HCEC 1CT (cell line): ENCODE results near the gene PNLIPRP3.
A peak's percentile ranks its signal among the peaks of the same experiment; 100 is the strongest.

Experiments
- DNase-seq: peaks from one replicate; pipeline ENCODE4 v3.0.0-alpha.2; 2017

Gene PNLIPRP3

DNA sequence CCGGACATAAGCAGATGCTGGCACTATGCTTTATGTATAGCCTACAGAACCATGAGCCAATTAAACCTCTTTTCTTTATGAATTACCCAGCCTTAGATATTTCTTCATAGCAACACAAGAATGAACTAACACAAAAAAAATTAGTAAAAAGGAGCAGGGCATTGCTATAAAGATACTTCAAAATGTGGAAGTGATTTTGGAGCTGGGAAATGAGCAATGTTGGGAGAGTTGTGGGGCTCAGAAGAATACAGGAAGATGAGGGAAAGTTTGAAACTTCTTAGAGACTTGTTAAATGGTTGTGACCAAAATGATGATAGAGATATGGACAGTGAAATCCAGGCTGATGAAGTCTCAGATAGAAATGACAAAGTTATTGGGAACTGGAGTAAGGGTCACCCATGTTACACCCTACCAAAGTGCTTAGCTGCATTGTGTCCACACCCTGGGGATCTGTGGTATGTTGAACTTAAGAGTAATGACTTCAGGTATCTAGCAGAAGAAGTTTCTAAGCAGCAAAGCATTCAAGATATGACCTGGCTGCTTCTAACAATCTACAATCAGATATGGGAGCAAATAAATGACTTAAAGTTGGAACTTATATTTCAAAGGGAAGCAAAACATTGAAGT, 24.2 kb downstream of the PNLIPRP3 start:
- DNase-seq, result no peak

GRCh38 chr10:116452338-116452720, 24.7 kb downstream of the PNLIPRP3 start:
- DNase-seq, result no peak

GRCh38 chr10:116457488-116457887, 29.8 kb downstream of the PNLIPRP3 start:
- no peak for DNase-seq

DNA sequence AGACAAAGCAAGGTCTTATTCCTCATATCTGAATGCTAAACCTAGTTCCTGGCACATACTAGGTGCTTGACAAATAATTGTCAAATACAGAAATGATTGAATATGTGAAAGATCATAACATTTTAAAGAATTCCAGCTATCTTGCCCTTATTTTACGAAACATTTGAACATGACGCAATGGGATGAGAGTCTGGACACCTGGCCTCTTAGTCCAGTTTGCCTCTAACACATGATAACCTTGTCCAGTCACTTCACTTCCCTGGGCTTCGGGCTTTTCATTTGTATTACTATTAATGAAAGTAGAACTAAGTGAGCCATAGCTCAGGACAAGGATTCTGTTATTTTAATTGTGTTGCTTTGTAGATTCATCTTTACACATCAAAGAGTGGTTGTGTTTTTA, 32.6 kb downstream of the PNLIPRP3 start:
- DNase-seq, result no peak

GRCh38 chr10:116461680-116462079, 34.0 kb downstream of the PNLIPRP3 start:
- DNase-seq, result no peak

DNA sequence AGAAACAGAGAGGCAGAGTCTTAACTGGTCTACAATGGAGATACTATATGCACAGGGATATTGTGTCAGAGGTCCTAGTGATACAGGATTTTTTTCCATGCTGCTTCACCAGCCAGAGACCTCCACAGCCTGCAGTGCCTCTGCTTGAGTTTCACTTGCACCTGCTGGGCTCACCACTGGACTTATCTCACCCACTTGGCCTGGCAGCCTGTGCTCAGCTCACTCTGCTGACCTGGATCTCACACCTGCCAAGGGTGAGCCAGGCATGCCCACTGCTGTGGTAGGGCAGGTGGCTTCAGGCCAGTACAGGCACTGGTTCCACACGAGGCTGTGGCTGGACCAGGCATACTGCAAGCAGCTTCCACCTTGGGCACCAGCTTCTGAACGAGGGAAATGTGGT, 36.6 kb downstream of the PNLIPRP3 start:
- DNase-seq, result no peak

DNA sequence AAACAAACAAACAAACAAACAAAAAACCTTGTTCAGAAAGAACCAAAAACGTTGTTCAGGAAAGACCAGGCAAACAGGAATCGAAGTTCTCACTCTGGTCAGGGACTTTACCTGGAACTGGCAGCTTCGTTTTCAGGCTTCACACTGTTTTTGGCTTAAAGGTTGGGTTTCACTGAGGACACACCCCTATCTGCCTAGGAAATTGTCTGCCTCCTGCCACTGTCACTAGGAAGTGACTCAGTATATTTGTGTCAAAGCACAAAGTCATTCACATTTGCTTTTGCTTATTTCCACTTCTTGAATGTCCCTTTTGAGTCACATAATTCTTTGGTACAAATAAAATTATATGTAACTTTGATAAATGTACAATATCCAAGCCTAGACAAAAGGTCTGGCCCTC, 37.9 kb downstream of the PNLIPRP3 start:
- DNase-seq, result no peak

- DNase-seq, result no peak
Measured at GRCh38 chr10:116466715-116467422, 39.2 kb downstream of the PNLIPRP3 start.

DNA sequence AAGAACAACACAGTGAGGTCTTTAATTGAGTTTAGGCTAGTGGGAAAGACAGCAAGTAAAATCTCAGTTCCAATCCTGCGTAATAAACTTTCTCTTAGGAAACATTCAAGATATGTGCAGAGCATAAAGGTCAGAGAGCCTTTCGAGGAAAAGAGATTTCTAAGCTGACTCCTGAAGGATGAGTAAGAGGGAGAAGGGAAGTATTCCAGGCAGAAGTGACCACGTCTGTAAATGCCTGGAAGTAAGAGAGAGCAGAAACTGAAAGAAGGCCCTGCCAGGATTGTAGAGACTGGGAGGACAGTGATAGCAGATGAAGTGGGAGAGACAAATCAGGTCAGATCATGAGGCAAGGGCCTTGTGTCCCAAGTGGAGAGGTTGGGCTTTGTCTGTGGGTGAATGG, 41.8 kb downstream of the PNLIPRP3 start:
- DNase-seq, result peak; percentile 29

GRCh38 chr10:116470071-116470470, 42.4 kb downstream of the PNLIPRP3 start:
- DNase-seq, result no peak

- DNase-seq, result peak; percentile 22
Measured at GRCh38 chr10:116470768-116471415, 43.2 kb downstream of the PNLIPRP3 start.

- no peak for DNase-seq
Measured at GRCh38 chr10:116472891-116473290, 45.2 kb downstream of the PNLIPRP3 start.

DNA sequence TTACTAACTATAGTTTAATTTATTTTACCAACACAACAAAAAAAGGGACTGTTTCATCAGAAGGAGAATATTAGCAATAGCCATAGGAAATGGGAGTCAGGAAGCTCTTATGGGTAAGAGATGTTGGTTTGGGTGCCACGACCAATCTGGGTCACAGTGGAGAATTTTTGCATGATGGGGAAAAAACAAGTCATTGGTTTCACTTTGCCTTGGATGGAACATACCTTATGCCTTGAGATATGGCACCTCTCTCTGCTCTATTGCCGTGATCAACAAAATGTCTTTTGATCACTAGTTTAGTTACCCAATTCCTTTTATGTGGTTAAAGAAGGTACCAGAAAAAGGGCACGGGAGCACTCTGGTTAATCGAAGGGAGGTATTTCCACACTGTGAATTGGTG, 48.2 kb downstream of the PNLIPRP3 start:
- DNase-seq, result no peak

GRCh38 chr10:116476461-116476860, 48.8 kb downstream of the PNLIPRP3 start:
- DNase-seq, result no peak

GRCh38 chr10:116477986-116478664, 50.5 kb downstream of the PNLIPRP3 start:
- no peak for DNase-seq

DNA sequence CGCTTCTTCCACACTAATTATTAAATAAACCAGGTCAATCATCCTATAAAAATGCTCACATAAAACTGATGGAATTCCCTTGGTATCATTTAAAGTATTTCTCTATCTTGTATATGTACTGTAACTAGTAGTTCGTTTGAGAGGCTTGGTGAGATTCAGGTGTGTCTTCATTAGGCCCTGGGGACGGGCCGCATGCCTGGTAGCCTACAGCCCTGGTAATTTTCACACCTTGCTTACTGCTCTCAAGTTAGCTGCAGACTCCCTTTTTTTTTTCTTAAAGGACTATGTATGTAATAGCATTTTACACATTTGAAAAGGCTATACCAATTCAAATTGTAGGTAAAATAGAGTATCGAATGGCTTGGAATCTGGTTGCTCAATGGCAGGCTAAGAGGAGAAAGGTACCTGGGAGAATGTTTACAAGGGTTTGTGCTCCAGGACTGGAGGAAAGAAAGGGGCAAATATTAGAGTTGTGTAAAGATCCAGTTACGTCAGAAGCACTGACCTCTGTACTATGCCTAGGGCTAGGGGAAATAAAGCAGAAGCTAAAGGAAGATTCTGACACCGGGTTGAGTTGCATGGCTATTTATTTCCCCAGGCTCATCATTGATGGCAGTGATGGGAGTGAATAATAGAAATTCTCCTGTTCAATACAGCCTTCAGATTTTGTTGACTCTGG, 59.3 kb downstream of the PNLIPRP3 start:
- no peak for DNase-seq

GRCh38 chr10:116487522-116488430, 60.1 kb downstream of the PNLIPRP3 start:
- DNase-seq, result no peak

GRCh38 chr10:116489460-116489859, 61.8 kb downstream of the PNLIPRP3 start:
- no peak for DNase-seq

DNA sequence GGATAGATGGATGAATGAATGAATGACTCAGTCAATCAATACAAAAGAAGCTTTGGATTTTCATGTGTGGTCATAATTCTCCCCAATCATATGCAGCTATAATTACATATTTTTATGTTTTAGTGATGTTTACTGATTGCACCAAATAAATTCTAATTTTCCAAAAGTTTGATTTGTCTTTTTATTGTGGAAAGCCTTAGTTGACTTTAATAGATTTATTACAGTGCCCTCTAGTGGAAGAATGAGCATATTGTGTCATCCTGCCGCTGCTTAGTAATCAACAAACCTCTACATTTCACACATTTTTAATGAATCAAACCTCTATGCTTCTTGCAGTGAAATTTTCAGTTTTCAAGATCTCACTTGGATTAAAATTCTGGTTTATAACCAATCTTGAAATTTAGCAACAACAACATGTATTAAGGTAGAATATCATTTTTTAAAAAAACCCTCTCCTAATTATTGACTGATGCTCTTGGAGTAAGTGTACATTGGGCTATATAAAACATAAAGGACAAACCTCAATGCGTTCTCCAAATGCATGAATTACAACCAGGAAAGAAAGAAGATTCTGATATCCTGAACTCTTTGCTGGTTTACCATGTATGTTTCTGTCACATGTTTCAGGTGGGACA, 62.5 kb downstream of the PNLIPRP3 start:
- DNase-seq, result peak; percentile 31

- no peak for DNase-seq
Measured at GRCh38 chr10:116504786-116505185, 77.1 kb downstream of the PNLIPRP3 start.

DNA sequence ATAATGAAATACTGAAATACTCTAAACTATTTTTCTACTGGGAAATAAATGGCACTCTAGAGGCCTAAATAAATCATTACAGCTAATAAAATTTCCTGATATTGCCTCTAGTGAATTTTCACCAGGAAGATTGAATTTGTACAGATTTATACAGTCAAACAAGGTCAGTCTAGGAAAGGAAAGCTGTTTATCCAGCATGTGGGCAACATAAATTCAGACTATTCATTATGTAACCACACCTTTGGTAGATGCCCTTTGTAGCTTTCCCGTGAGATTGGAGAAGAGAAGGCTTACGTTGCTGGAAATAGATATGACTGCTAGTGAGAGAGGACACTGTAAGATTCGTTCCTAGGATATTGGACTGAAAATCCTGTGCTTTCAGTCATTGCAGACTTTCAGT, 82.9 kb downstream of the PNLIPRP3 start:
- no peak for DNase-seq

GRCh38 chr10:116511365-116511764, 83.7 kb downstream of the PNLIPRP3 start:
- no peak for DNase-seq
